CD4-positive, alpha-beta T cell treated with Interleukin-17A for 4 hours (primary cell): ENCODE data around the gene SPG21.
"Not testable (repeated sequence)": the region's sequence is repeated elsewhere in the genome, so short reads cannot be mapped to it uniquely, and the experiment has no call there.

ENCODE experiments used
- DNase-seq: peaks from one replicate; pipeline ENCODE4 v3.0.0-alpha.2; 2020; ENCODE audit warnings: mixed read lengths

SPG21 gene, protein sequence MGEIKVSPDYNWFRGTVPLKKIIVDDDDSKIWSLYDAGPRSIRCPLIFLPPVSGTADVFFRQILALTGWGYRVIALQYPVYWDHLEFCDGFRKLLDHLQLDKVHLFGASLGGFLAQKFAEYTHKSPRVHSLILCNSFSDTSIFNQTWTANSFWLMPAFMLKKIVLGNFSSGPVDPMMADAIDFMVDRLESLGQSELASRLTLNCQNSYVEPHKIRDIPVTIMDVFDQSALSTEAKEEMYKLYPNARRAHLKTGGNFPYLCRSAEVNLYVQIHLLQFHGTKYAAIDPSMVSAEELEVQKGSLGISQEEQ

GRCh38 chr15:64989416-64990167 lies at the start of gene SPG21:
TSS of gene SPG21 (minus strand) at chr15:64989914. CDS start at chr15:64983569, 6,345 bp downstream.
- DNase-seq, result peak; percentile 94

- DNase-seq, result no peak
These were observed 49.1 kb upstream of the SPG21 start for GRCh38 chr15:65038836-65039235.

GRCh38 chr15:65038428-65038827 lies 48.7 kb upstream of the SPG21 start:
- DNase-seq, result no peak

DNA sequence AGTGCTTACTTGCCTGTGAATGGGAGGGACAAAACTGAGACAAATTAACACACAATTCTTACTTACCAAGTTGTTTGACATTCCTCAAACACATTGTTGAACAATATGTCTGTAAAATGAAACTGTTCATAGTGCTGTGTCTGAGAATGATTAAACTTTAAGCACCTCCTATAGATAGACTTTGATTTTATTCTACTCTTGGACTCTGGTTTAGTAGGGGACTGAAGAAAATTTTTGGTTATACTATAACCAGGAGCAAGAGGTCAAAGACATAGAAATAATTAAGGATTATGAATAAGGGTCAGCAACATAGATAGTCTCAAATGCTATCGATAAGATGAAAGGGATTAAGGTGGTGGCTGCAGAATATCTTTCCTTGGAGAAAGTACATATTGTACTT lies 47.6 kb upstream of the SPG21 start:
- DNase-seq, result no peak

DNA sequence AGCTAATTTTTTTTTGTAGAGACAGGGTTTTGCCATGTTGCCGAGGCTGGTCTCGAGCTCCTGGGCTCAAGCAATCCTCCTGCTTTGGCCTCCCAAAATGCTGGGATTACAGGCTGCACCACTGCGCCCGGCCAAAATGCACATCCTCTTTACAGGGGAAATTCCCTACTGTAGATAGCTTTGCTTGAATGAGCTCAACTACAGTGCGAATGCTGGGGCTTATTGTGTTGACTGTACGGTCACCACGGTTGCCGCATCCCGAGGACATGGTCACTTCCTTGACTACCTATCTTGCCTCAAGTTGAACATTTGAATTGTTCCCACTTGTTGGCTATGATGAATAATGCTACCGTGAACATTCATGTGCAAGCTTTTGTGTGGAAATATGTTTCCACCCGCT lies 45.0 kb upstream of the SPG21 start:
- DNase-seq, result no peak

GRCh38 chr15:65033659-65034269 lies 44.0 kb upstream of the SPG21 start:
- DNase-seq, result peak; percentile 42

DNA sequence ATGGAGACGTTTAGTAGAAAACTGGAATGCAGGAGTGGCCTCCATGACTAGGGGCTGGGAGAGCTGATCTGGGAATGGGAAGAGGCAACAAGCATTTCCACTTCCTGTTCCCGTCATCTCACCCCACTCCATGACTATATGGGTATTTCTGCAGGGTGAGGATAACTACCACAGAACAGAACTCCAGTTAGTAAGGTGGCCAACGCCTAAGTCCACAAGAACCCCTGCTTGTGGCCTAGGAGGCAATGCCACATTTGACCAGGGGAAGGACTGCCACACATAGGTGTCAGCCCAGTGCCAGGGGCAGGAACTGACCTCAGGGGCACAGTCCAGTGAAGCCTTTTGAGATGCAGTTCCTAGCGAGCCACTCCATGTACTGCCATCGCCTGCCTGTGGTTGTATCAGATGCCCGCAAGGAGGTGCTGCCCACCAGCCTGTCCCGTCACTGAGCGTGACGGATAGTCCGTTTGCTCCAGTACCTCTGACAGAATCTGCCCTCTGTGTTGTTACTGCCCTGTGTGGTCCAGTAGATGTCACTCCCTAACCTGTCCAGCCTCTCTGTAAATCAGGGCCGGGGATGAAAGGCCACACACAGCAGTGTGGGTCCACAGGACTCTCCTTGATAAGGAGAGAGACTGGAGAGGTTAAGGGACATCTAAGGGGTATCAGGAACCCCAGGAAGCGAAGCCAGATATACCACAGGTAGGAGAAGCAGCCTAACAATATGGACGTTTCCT lies 43.3 kb upstream of the SPG21 start:
- DNase-seq, result peak; percentile 51

- no peak for DNase-seq
These were observed 40.1 kb upstream of the SPG21 start for GRCh38 chr15:65029736-65030208.

DNA sequence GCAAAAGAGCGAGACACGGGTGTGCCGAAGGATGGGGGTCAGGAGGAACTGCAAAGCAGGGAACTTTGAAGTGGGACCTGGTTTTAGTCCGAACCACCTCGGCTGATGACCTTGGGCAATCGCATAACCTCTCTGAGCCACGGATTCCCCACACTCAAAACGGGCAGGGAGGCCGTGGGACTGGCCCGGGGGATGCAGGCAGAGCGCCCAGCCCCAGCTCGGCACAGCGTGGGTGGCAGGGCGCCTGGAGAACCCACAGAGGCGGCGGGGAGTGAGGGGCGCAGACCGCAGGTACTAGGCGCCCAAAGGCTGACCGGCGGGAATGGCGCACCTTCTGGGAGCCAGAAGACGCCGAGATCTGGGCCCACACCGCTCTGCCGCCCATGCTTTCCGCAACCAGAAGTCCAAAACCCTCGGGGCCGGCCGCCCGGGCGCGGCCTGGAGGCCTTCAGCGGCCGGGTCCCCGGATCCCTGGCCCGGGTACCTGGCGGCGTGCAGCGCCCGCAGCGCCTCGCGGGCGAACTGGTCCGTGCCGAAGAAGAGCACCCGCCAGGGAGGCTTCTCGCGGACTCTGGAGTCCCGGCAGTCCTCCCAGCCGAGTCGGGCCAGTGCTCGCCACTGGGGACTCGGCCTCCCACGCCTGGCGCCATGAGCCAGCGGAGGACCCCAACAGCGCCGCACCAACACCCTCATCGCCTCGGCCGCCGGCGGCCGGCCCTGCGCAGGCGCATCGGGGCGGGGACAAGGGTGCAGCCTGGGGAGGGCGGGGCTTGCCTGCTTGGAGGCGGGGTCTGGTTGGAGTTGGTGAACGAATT lies 39.4 kb upstream of the SPG21 start, which contains the start of gene MTFMT:
Gene MTFMT (minus strand): TSS at position 719 of the 815 bp plus-strand sequence. CDS start 26 bp downstream, at position 693.
- peak; percentile 98 for DNase-seq

- DNase-seq, result peak; percentile 39
These were observed 38.6 kb upstream of the SPG21 start for GRCh38 chr15:65028338-65028737.

GRCh38 chr15:65027593-65027992 lies 37.9 kb upstream of the SPG21 start:
- no peak for DNase-seq

GRCh38 chr15:65026756-65027155 lies 37.0 kb upstream of the SPG21 start:
- no peak for DNase-seq

DNA sequence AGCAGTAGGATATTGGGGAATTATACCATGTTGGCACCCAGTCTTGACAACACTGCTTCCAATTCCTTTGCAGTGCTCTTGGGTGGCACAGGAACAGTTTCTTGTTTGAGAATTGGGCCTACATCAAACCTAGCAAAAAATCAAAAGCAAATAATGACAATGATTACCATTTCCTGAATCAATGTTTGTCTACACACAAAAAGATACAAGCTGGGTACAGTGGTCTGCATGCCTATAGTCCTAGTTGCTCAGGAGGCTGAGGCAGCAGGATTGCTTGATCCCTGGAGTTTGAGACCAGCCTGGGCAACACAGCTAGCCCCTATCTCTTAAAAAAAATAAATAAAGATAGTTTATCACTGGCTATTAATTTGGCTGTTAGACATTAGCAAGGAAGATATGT lies 31.8 kb upstream of the SPG21 start:
- no peak for DNase-seq

- no peak for DNase-seq
These were observed 30.7 kb upstream of the SPG21 start for GRCh38 chr15:65020419-65020818.

GRCh38 chr15:65011198-65011597 lies 21.5 kb upstream of the SPG21 start:
- not testable (repeated sequence) for DNase-seq

- no peak for DNase-seq
These were observed 19.3 kb upstream of the SPG21 start for GRCh38 chr15:65008983-65009382.

DNA sequence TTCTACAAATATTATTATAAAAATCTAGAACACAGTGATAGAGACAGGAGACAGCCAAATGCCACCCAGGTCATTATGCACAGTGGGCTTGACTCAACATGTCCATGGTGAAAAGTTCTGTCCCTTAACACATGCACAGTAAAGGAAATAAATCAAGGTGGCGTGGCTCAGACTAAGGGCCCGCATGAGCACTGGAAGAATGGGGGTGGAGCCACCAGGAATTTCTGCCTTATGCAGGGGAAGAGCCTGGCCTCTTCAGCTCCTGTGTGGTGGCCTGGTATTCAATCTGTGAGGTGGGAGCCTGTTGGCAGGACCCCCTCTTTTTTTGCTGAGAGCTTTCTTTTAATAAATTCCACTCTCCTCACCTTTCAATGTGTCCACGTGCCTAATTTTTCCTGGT lies 17.2 kb upstream of the SPG21 start:
- no peak for DNase-seq

DNA sequence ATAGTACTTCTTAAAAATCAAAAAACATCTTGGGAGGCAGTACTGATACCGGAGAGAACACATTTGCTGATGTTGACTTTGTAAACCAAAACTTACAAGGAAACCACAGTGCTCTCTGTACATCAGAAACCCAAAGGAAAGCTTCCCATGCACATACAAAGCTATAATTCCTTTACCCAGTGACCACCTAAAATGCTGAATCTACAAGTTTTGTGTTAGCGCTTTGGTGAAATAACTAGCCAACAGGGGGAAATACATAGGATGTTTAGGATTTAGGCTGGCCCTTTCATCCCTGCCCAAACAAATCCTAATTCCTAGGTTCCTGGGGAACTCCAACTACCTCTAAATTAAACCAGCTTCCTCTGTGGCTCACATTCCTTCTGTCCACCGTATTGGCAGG lies 15.3 kb upstream of the SPG21 start:
- no peak for DNase-seq

- no peak for DNase-seq
These were observed 8.1 kb upstream of the SPG21 start for GRCh38 chr15:64997745-64998375.

- DNase-seq, result no peak
These were observed 7.4 kb upstream of the SPG21 start for GRCh38 chr15:64997066-64997465.

- no peak for DNase-seq
These were observed 3.6 kb upstream of the SPG21 start for GRCh38 chr15:64993290-64993689.
